GM12874 (cell line): ENCODE data around the gene ZNF407.

Source experiments
- TF ChIP-seq, protein P1 (sequence below): IDR thresholded peaks from 2 replicates; pipeline ENCODE4 v1.5.1; 2011; ENCODE audit warnings: low read depth, mild to moderate bottlenecking, control low read depth, low read length, moderate library complexity; ENCODE audit not compliant: insufficient read depth

The ZNF407 gene

DNA sequence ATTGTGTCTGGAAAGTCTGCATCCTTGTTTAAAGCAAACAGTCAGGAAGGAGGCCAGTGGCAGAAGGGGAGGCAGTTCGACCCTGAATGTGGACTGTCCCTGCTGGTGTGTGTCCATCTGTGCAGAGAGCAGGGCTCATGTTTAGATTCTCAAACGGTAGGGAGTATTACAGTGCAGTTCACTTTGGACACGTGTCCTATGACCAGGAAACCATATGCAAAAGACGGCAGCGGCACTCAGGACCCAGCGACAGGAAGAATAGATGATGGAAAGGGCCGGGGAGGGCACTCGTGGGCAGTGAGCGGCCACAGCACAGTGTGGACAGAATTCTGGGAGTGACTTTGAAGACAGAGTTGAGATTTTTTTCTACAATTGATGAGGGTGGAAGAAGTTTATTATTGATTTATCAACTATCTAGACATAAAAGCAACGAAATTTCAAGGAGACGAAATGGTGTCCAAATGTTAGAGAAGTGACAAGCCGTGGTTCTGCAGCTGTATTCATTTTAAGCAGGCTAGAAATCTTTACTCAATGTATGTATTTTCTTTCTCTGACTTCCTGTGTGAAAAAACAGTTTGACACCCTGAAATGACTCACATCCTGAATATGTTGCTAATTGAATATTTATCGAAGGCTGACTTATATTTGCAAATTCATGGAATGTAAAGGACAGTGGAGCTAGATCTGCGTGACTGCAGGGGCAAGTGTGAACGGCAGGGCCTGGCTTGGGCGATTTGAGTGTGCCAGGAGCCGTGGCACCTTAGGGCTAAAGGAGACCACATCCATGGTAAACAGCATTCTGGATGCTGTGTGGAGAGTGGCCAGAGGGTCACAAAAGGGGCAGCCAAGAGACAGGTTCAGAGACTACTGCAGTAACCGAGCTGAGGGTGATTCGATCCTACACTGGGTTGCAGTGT lies 397.1 kb downstream of the ZNF407 start:
- TF ChIP-seq, protein P1, sequence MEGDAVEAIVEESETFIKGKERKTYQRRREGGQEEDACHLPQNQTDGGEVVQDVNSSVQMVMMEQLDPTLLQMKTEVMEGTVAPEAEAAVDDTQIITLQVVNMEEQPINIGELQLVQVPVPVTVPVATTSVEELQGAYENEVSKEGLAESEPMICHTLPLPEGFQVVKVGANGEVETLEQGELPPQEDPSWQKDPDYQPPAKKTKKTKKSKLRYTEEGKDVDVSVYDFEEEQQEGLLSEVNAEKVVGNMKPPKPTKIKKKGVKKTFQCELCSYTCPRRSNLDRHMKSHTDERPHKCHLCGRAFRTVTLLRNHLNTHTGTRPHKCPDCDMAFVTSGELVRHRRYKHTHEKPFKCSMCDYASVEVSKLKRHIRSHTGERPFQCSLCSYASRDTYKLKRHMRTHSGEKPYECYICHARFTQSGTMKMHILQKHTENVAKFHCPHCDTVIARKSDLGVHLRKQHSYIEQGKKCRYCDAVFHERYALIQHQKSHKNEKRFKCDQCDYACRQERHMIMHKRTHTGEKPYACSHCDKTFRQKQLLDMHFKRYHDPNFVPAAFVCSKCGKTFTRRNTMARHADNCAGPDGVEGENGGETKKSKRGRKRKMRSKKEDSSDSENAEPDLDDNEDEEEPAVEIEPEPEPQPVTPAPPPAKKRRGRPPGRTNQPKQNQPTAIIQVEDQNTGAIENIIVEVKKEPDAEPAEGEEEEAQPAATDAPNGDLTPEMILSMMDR: no peak

DNA sequence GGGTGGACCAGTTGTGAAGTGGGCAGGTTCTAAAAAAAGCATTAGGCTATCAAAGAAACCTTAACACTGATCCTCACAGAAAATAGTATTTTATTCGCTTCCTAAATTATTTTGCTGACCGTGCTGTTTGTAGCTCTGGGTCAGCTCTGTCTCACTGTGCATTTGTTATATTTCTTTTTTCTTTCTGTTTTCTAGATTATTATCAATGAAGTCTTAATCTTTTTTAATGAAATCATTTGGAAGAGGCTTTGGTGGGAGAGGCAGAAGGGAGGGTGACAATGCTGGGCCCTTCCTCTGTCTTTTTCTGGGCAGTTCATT lies 397.7 kb downstream of the ZNF407 start:
- TF ChIP-seq, protein P1: no peak

DNA sequence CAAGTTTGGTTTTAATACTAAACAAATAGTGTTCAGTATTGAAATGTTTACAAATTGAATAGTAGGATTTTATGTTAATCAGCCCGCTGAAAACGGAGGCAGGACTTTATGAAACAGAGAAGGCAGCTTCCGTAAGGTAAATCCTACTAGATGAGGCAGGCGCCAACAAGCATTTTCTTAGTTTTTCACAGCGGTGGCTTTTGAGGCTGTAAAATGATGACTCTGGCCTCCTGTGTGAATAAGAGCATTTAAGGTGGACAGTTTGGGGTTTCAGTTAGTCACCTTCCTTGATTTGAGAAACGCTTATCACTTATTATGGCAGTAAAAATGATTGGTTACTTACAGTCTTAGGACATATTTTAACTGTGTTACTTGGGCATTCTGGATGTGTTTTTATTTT lies 398.4 kb downstream of the ZNF407 start:
- TF ChIP-seq, protein P1: no peak

DNA sequence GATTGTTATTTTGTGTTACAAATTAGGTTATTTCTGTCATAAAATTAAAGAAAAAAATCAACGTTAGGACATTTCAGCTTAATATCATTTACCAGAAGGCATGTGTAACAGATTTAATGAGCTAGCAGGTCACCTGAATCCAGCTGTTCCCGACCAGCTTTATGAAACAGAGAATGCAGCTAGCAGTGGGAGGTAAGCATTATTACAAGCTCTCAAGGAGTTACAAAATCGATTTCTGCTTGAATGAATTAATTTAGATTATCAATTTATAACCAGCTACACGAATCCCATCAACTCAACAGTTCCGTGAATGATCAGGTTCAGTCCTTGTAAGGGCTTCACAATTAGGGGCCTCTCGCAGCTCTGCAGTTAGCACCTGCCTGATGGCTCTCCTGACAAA lies 399.3 kb downstream of the ZNF407 start:
- TF ChIP-seq, protein P1: no peak

DNA sequence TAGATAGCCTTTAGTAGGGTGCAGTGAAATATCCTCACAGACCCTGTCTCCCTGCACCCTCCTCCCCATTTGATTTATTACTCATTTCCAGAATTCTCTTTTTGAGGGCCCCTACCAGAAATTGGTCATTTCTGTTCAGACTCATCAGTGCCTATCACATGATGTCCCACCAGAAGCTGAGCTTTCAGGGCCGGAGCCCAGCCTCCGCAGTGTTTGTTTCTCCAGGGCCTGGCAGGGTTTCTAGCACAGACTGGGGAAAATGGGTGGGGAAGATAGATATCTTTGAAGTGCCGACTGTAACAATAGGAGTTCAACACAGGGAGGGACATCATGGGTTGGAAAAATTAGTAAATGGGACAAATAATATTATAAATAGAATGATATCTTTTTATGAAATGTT lies 403.2 kb downstream of the ZNF407 start:
- TF ChIP-seq, protein P1: no peak

DNA sequence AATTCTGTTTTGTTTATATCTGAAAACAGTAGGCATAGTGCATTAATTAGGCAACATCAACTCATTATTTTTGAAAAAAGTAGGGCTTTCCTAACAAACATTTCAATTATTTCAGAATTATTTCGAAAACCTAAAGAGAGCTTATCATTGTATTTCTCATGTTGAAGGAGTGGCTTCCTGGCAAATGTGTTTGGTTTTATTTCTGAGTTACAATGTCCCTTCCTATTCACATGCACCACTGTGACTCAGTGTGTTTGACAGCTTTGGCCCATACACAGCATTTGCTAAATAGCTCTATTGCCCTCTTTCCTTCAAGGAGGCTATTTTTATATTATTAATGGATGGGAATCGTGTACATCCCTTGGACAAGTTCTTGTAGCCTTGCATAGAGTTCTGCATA lies 405.4 kb downstream of the ZNF407 start:
- TF ChIP-seq, protein P1: no peak

DNA sequence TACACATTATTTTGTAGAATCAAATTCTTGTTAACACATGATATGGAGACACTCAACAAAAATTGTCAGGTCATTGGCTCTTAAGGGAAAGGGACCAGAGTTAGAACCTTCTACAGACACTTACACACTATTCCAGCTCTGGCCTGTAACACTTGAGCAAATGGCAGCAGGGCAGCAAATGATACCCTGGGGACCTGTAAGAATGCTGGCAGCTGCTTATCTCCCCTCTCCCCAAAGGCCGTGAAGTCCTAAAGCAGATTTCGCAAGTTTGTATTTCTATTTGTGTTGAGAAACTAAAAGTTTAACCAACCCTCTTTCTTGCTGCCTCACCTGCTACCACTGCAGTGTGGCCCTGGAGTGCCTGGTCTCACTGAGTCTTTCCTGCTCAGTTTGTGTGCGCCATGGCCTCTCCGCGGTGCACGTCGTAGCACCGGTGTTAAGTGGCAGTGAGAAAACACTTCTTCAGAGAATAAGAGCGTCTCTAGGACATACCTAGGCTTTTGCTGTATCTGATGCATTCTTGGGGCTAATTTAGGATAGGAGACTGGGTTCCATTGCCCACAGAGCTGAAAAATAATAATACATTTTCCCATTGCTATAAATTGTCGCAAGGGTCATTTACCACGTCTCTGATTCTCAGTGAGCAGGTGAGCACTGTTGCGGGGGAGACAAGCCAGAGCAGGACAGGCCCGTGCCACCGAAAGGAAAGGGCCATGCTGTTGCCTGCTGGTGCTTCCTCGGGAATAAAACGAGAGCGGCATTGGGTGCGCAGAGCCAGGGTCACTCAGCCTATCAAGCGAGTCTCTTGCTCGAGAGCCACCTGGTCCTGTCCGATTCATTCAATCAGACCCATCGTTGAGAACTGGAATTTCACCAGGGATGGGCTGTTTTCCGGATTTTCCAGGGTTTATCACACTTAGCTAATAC lies 406.4 kb downstream of the ZNF407 start:
- TF ChIP-seq, protein P1: no peak
